SH-SY5Y (cell line): ENCODE results near the gene TBXAS1.

ENCODE experiments used
- GATA2 ChIP-seq: IDR thresholded peaks from 2 replicates; pipeline ENCODE4 v1.6.1; 2011; ENCODE audit warnings: mild to moderate bottlenecking, low read depth, low read length
- GATA3 ChIP-seq: IDR thresholded peaks from 2 replicates; pipeline ENCODE4 v1.6.1; 2011; ENCODE audit warnings: low read depth, mild to moderate bottlenecking, low read length, moderate library complexity

- TF ChIP-seq GATA2 (no peak), GATA3 (no peak)
Observed at GRCh38 chr7:139906879-139907278, 77.8 kb downstream of the TBXAS1 start.
